ENCODE data around the gene ITGB3. TPM values are rescaled to one million over a fixed set of nuclear protein-coding genes. Genes with fewer than 3 reads are reported as not detected.

Gene ITGB3
- total RNA-seq, 1 experiment from 2014 or later: 0.48 TPM

DNA sequence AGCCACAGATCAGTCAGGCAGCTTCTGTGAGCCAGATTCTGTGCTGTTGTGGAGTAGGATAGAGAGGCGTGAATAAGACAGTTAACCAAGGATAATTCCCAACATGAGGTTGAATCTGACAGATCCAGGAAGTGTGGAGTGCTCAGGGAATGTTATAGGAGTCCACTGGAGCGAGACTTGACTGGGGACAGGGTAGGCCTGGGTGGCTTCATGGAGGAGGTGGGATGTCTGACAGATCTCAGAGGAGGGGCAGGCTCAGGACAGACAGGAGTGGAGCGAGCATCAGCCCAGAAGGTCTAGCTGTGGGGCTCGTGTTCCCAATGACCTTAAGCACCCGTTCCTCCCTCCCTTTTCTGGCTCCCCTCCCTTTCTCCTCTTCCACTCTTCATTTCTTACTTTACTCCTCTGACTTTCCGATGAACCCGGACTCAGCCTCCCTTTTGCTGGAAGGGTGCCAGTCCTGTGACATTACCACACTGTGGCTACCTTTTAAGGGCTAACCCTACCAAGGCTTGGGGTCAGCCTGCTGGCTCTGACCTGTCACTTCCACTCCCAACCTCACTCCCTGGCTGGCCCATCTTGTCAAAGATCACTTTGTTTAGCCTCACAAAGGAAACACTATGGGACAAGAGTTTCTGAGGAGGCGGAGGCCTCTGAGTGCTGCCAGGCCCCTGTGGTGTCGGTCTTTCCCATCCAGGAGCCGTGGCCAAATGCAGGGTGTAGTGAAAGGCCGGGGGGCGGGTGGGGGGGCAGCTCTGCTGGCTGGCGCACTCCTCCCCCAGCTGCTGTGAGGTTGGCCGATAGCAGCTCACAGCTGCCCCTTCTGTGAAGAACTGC, 41.6 kb downstream of the ITGB3 start:
- BruUV-seq (replicated peaks): no TSS peak
- Mint-ChIP-seq H3K9me3 (ENCODE audit: unreplicated experiment) (no peaks in the 10 kb centered on the region), H3K36me3 (ENCODE audit: insufficient read depth, unreplicated experiment) (no peaks in the 10 kb centered on the region), H3K27ac (ENCODE audit: unreplicated experiment) (no peak overlapping the region), H3K4me1 (ENCODE audit: low read depth, unreplicated experiment) (peaks cover 16% of the 10 kb centered on the region), H3K27me3 (ENCODE audit: insufficient read depth, unreplicated experiment) (no peaks in the 10 kb centered on the region), H3K4me3 (ENCODE audit: unreplicated experiment) (no peak overlapping the region)
- no peaks in the 10 kb centered on the region for H3K36me3 ChIP-seq (ENCODE audit: control insufficient read depth, insufficient read depth, low read length)
- intact Hi-C loops (cut with micrococcal nuclease; ENCODE audit: unreplicated experiment): no loop called here
- peaks cover 21% of the 10 kb centered on the region for H3K4me1 ChIP-seq
- ChIA-PET POLR2A (no interaction called here), CTCF (no interaction called here)
- no peak overlapping the region for H3K4me3 ChIP-seq (ENCODE audit: low read depth, low read length)
- H3K9me3 ChIP-seq: no peaks in the 10 kb centered on the region
- TF ChIP-seq, protein P1, sequence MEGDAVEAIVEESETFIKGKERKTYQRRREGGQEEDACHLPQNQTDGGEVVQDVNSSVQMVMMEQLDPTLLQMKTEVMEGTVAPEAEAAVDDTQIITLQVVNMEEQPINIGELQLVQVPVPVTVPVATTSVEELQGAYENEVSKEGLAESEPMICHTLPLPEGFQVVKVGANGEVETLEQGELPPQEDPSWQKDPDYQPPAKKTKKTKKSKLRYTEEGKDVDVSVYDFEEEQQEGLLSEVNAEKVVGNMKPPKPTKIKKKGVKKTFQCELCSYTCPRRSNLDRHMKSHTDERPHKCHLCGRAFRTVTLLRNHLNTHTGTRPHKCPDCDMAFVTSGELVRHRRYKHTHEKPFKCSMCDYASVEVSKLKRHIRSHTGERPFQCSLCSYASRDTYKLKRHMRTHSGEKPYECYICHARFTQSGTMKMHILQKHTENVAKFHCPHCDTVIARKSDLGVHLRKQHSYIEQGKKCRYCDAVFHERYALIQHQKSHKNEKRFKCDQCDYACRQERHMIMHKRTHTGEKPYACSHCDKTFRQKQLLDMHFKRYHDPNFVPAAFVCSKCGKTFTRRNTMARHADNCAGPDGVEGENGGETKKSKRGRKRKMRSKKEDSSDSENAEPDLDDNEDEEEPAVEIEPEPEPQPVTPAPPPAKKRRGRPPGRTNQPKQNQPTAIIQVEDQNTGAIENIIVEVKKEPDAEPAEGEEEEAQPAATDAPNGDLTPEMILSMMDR (IDR thresholded peaks at IDR 0.05; ENCODE audit: insufficient read depth in 1 of 2, low read depth in 1 of 2, low read length in 1 of 2, severe bottlenecking in 1 of 2, unreplicated experiment in 1 of 2): no peak
- H3K27me3 ChIP-seq (replicated peaks; ENCODE audit: control insufficient read depth, insufficient read depth, low read length): no peaks in the 10 kb centered on the region
- no peak for DNase-seq

DNA sequence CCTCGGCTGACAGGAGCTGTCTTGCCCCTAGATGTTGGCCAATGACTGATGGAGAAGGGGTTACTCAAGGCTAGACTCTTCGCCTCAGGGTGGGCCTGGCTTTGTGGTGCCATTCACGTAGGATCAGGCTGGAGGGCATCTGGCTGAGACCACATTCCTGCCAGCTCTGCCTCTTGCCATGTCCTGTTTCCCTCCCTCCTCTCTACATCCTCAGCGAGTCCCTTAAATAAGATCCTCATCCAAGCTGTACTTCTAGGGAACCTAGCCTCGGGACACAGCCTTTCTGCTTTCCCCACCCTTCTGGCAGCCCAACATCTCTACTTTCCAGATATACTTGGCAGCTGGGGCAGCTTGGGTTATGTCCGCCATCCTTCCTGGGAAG, 42.2 kb downstream of the ITGB3 start:
- no TSS peak for BruUV-seq (replicated peaks)
- CTCF ChIA-PET: no interaction called here
- no peaks in the 10 kb centered on the region for H3K27me3 Mint-ChIP-seq (ENCODE audit: insufficient read depth, unreplicated experiment)

DNA sequence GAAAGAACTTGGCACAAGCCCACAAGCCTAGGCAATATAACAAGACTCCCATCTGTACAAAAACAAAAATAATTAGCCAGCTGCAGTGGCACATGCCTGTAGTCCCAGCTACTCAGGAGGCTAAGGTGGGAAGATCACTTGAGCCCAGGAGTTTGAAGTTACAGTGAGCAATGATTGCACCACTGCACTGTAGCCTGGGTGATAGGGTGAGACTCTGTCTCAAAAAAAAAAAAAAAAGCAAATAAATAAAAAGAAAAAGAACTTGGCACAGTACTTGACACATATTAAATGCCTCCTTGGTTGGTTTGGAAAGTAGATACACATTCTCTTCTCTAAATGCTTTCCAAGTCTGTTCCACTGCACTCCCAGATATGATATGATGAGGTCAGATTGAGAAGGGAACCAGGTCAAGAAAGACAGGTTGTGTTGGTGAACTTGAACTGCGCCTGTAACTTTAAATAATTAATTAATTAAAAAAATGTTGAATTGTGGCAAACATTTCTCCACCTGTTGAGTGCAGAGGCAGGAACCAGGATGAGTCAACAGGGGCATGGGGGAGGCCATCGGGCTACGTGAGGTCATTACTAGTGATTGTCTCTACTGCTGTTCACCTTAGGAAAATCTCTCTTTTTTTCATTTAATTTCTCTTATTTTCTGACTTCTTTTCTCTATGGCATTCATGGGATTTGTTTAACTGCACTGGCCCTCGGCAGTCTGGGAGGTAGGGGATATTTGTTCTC, 44.2 kb downstream of the ITGB3 start:
- intact Hi-C loops (cut with micrococcal nuclease; ENCODE audit: unreplicated experiment): no loop called here
- H3K4me3 Mint-ChIP-seq (ENCODE audit: unreplicated experiment): no peak overlapping the region
- Histone ChIP-seq H3K4me1 (no peaks in the 10 kb centered on the region), H3K9me3 (no peaks in the 10 kb centered on the region), H3K4me3 (ENCODE audit: low read depth, low read length) (no peak overlapping the region), H3K27me3 (replicated peaks; ENCODE audit: control insufficient read depth, insufficient read depth, low read length) (no peaks in the 10 kb centered on the region), H3K36me3 (ENCODE audit: control insufficient read depth, insufficient read depth, low read length) (no peaks in the 10 kb centered on the region)
- no peak for DNase-seq
- CTCF ChIA-PET: no interaction called here
- TF ChIP-seq, protein P1 (IDR thresholded peaks at IDR 0.05; ENCODE audit: insufficient read depth in 1 of 2, low read depth in 1 of 2, low read length in 1 of 2, severe bottlenecking in 1 of 2, unreplicated experiment in 1 of 2): no peak
- H3K27me3 Mint-ChIP-seq (ENCODE audit: insufficient read depth, unreplicated experiment): no peaks in the 10 kb centered on the region
- BruUV-seq (replicated peaks): no TSS peak
- no peaks in the 10 kb centered on the region for H3K4me1 Mint-ChIP-seq (ENCODE audit: low read depth, unreplicated experiment)
- no peak overlapping the region for H3K27ac Mint-ChIP-seq (ENCODE audit: unreplicated experiment)
- H3K9me3 Mint-ChIP-seq (ENCODE audit: unreplicated experiment): no peaks in the 10 kb centered on the region
- POLR2A ChIA-PET: no interaction called here
- H3K36me3 Mint-ChIP-seq (ENCODE audit: insufficient read depth, unreplicated experiment): no peaks in the 10 kb centered on the region

More for the DNA sequence above, 42.2 kb downstream of the ITGB3 start:
- Histone ChIP-seq H3K27me3 (replicated peaks; ENCODE audit: control insufficient read depth, insufficient read depth, low read length) (no peaks in the 10 kb centered on the region), H3K9me3 (no peaks in the 10 kb centered on the region), H3K4me1 (peaks cover 15% of the 10 kb centered on the region), H3K36me3 (ENCODE audit: control insufficient read depth, insufficient read depth, low read length) (no peaks in the 10 kb centered on the region), H3K4me3 (ENCODE audit: low read depth, low read length) (no peak overlapping the region)
- Mint-ChIP-seq H3K4me1 (ENCODE audit: low read depth, unreplicated experiment) (peaks cover 10% of the 10 kb centered on the region), H3K27ac (ENCODE audit: unreplicated experiment) (no peak overlapping the region), H3K9me3 (ENCODE audit: unreplicated experiment) (no peaks in the 10 kb centered on the region), H3K4me3 (ENCODE audit: unreplicated experiment) (no peak overlapping the region), H3K36me3 (ENCODE audit: insufficient read depth, unreplicated experiment) (no peaks in the 10 kb centered on the region)
- DNase-seq: no peak
- TF ChIP-seq, protein P1 (IDR thresholded peaks at IDR 0.05; ENCODE audit: insufficient read depth in 1 of 2, low read depth in 1 of 2, low read length in 1 of 2, severe bottlenecking in 1 of 2, unreplicated experiment in 1 of 2): no peak
- intact Hi-C loops (cut with micrococcal nuclease; ENCODE audit: unreplicated experiment): no loop called here
- POLR2A ChIA-PET: no interaction called here
